GM12875 (cell line): ENCODE data around the gene STS.

ENCODE experiments used
- H3K4me3 ChIP-seq: one replicate; pipeline ENCODE4 v1.5.1; 2011; ENCODE audit warnings: low read depth, low read length, control low read depth
- TF ChIP-seq, protein P1 (sequence below): IDR thresholded peaks from 2 replicates; pipeline ENCODE4 v1.5.1; 2011; ENCODE audit warnings: low read depth, mild to moderate bottlenecking, control low read depth, inconsistent platforms, low read length, moderate library complexity, borderline replicate concordance; ENCODE audit not compliant: insufficient read depth

The STS gene

DNA sequence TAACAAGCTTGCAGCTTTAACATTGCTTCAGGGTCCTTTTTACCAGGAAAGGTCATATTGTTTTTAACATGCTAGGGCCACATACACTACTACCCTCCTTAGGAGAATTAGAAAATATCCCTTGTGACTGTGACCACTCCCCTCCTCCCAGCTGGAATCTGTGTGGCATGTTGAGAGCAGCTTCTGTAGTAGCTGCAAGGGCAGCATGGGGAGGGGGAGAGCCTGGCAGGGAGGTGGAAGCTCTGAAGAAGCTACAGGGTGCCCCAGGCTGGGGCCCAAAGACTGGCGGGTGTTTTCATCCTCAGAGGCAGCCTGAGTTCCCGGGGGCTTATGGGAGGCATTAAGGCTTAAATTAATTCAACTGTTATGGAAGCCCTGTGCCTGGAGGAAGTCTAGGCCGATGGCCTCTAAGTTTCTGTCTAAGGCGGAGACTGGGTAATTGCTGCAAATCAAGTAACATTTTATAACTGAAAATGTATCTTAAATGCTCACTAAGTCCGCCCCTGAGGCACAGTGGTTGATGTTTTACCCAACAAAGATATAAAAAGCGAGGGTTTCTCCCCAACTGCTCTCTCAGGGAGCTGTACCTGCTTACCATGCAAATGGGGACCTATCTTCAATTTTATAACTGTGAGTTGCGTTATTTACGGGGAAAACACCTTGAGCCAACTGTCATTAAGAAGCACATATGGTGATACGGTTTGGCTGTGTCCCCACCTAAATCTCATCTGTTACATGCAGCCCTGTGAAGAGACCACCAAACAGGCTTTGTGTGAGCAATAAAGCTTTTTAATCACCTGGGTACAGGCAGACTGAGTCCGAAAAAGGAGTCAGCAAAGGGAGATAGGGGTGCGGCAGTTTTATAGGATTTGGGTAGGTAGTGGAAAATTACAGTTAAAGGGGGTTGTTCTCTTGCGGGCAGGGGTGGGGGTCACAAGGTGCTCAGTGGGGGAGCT lies 37.4 kb upstream of the STS start:
- TF ChIP-seq, protein P1, sequence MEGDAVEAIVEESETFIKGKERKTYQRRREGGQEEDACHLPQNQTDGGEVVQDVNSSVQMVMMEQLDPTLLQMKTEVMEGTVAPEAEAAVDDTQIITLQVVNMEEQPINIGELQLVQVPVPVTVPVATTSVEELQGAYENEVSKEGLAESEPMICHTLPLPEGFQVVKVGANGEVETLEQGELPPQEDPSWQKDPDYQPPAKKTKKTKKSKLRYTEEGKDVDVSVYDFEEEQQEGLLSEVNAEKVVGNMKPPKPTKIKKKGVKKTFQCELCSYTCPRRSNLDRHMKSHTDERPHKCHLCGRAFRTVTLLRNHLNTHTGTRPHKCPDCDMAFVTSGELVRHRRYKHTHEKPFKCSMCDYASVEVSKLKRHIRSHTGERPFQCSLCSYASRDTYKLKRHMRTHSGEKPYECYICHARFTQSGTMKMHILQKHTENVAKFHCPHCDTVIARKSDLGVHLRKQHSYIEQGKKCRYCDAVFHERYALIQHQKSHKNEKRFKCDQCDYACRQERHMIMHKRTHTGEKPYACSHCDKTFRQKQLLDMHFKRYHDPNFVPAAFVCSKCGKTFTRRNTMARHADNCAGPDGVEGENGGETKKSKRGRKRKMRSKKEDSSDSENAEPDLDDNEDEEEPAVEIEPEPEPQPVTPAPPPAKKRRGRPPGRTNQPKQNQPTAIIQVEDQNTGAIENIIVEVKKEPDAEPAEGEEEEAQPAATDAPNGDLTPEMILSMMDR: no peak
- H3K4me3 ChIP-seq: no peak overlapping the region

DNA sequence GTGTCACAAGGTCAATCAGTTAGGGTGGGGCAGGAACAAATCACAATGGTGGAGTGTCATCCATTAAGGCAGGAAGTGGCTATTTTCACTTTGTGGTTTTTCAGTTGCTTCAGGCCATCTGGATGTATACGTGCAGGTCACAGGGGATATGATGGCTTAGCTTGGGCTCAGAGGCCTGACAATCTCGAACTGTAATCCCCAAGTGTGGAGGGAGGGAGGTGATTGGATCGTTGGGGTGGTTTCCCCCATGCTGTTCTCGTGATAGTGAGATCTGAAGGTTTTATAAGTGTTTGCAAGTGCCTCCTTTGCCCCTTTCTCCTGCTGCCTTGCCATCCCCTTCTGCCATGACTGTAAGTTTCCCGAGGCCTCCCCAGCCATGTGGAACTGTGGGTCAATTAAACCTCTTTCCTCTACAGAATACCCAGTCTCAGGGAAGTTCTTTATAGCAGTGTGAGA lies 36.7 kb upstream of the STS start:
- TF ChIP-seq, protein P1: no peak
- no peak overlapping the region for H3K4me3 ChIP-seq

GRCh38 chrX:7111518-7111917 lies 36.0 kb upstream of the STS start:
- no peak overlapping the region for H3K4me3 ChIP-seq
- TF ChIP-seq, protein P1: no peak

GRCh38 chrX:7112071-7112470 lies 35.4 kb upstream of the STS start:
- TF ChIP-seq, protein P1: no peak
- H3K4me3 ChIP-seq: no peak overlapping the region

- no peak overlapping the region for H3K4me3 ChIP-seq
- TF ChIP-seq, protein P1: no peak
Observed at GRCh38 chrX:7115557-7115956, 32.0 kb upstream of the STS start.

- TF ChIP-seq, protein P1: no peak
Observed at GRCh38 chrX:7116081-7116480, 31.4 kb upstream of the STS start.

GRCh38 chrX:7117587-7117986 lies 29.9 kb upstream of the STS start:
- TF ChIP-seq, protein P1: no peak
- H3K4me3 ChIP-seq: no peak overlapping the region

More at GRCh38 chrX:7116081-7116480, 31.4 kb upstream of the STS start:
- no peak overlapping the region for H3K4me3 ChIP-seq
